ENCODE measurements around the gene RNF8.
"Not testable (repeated sequence)": the region's sequence is repeated elsewhere in the genome, so short reads cannot be mapped to it uniquely, and the experiment has no call there.

Gene RNF8

DNA sequence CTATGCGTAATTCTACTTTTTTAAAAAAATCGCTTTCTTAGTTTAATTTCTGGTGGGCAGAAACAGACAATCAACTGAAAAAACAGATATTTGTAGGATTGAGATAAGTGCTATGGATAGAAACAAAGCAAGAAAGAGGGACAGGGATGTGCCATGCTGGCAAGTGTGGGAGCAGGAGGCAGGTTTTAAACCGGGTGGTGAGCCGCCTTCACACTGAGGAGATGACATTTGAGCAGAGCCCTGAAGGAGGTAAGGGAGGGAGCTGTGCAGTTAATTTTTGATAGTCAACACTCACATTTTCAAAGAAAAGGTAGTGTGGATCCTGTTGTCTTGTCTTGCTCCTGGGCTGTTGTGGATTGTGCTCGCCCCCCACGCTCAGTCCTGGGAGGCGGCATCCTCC, 49.0 kb upstream of the RNF8 start:
- peaks cover 5% of the 10 kb centered on the region for H3K4me1 ChIP-seq (ENCODE audit: control insufficient read depth, insufficient read depth, low read length)
- peaks cover 0 to 42% of the 10 kb centered on the region in 2 experiments; a peak in 2 of 3 replicates for H3K36me3 ChIP-seq (ENCODE audit: control insufficient read depth in 2 of 2, insufficient read depth in 1 of 2, low read length in 2 of 2)
- no peak overlapping the region for H3K4me3 ChIP-seq (ENCODE audit: low read depth, low read length)
- TF ChIP-seq ZNF501 (tag by site-specific recombination; IDR thresholded peaks at IDR 0.05) (no peak), ZNF302 (tag by site-specific recombination; IDR thresholded peaks at IDR 0.05; ENCODE audit: low read depth) (no peak), ZNF138 (tag by site-specific recombination; IDR thresholded peaks at IDR 0.05; ENCODE audit: borderline replicate concordance) (no peak), GLI4 (tag by site-specific recombination; IDR thresholded peaks at IDR 0.05) (no peak), ZNF843 (tag by site-specific recombination; IDR thresholded peaks at IDR 0.05) (no peak), ZNF658 (tag by site-specific recombination; IDR thresholded peaks at IDR 0.05) (no peak), ZBTB7A (tag by site-specific recombination; IDR thresholded peaks at IDR 0.05; ENCODE audit: low read depth) (no peak)
- TF ChIP-seq, protein P1, sequence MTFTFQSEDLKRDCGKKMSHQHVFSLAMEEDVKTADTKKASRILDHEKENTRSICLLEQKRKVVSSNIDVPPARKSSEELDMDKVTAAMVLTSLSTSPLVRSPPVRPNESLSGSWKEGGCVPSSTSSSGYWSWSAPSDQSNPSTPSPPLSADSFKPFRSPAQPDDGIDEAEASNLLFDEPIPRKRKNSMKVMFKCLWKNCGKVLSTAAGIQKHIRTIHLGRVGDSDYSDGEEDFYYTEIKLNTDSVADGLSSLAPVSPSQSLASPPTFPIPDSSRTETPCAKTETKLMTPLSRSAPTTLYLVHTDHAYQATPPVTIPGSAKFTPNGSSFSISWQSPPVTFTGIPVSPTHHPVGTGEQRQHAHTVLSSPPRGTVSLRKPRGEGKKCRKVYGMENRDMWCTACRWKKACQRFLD (tag by site-specific recombination; IDR thresholded peaks at IDR 0.05), result no peak
- no peaks in the 10 kb centered on the region for H3K9me3 ChIP-seq (ENCODE audit: control insufficient read depth, insufficient read depth, low read depth, low read length)
- H3K27ac ChIP-seq (ENCODE audit: extremely low read depth, low read depth, low read length), result no peak overlapping the region
- ChIA-PET POLR2A (no interaction called here), CTCF (interaction anchor here (0.6 to 6.8 kb wide), 9 partner anchors 11 to 1823 kb away, joined by 3 to 57 read pairs (median 6); no protein-coding TSS in a partner anchor)

DNA sequence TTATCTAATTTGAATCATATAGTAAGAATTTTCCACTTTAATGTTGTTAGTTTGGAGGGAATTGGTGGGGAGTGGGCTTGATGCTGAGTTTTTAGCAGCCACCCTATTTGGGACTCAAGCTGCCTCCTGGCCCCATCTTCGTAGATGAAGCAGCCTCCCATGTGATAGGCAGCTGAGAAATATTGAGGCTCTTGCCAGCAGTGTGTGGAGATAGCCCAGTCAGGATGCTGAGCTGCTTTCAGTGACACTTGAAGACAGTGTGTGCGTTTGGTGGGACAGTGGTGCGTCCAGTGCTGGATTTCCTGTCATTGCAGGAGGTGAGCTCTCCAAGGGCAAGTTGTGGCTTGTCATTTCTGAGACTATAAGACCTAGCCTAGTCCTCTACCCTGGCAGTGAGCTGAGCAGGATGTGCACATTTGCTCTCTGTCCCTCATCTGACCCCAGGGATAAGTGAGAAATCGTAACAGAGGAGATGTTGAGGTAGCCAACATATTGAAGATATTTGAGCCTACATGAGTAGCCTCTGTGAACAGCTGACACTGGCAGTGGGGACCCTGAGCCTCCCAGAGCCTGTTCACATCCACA, 47.9 kb upstream of the RNF8 start:
- H3K4me3 ChIP-seq (ENCODE audit: low read depth, low read length), result no peak overlapping the region
- H3K9me3 ChIP-seq (ENCODE audit: control insufficient read depth, insufficient read depth, low read depth, low read length), result no peaks in the 10 kb centered on the region
- CTCF ChIA-PET, result interaction anchor here (1.0 to 6.8 kb wide), 5 partner anchors 10 to 19 kb away, joined by 3 to 57 read pairs (median 4); no protein-coding TSS in a partner anchor
- H3K4me1 ChIP-seq (ENCODE audit: control insufficient read depth, insufficient read depth, low read length), result peaks cover 5% of the 10 kb centered on the region
- no peak overlapping the region for H3K27ac ChIP-seq (ENCODE audit: extremely low read depth, low read depth, low read length)
- POLR2A ChIA-PET, result no interaction called here
- peaks cover 0 to 42% of the 10 kb centered on the region in 2 experiments; a peak in 1 of 3 replicates for H3K36me3 ChIP-seq (ENCODE audit: control insufficient read depth in 2 of 2, insufficient read depth in 1 of 2, low read length in 2 of 2)
- TF ChIP-seq ZNF555 (tag by site-specific recombination; conservative IDR thresholded peaks at IDR 0.05), result no peak
- TF ChIP-seq ZBTB48 (tag by site-specific recombination; IDR thresholded peaks at IDR 0.05), result 0 out of 2 replicates have a peak, but pooled peaks have one; percentile 20

DNA sequence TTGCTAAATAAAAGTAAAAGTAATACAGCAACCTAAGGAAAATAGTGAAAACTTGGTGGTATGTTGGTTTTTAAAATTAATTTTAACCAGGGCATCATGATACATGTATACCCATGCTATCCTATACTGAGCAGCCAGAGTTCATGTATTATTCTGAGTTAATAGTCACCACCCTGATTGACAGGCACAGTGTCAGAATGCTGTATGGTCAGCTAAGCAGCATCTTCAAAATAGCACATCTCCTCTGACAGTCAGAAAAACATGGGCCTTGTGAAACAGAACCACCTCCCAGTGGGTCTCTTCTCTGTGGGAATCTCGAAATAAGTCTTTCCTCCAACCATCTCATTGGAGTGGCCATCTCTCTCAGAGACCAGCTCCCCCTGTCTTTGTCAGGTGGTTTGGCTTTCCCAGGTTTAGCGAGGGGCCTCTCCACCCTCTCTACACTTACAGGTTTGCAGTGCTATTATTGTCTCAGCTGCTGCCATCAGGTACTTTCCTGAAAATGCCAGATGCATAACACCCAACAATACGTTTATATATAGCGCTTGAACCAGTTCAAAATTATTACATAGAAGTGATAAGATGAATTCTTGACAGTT, 47.1 kb upstream of the RNF8 start:
- Histone ChIP-seq H3K4me3 (ENCODE audit: low read depth, low read length) (no peak overlapping the region), H3K4me1 (ENCODE audit: control insufficient read depth, insufficient read depth, low read length) (peaks cover 5% of the 10 kb centered on the region), H3K36me3 (ENCODE audit: control insufficient read depth in 2 of 2, insufficient read depth in 1 of 2, low read length in 2 of 2) (peaks cover 0 to 37% of the 10 kb centered on the region in 2 experiments; a peak in 1 of 3 replicates), H3K27ac (ENCODE audit: extremely low read depth, low read depth, low read length) (no peak overlapping the region), H3K9me3 (ENCODE audit: control insufficient read depth, insufficient read depth, low read depth, low read length) (no peaks in the 10 kb centered on the region)
- ChIA-PET POLR2A (no interaction called here), CTCF (interaction anchor here (1.2 to 6.8 kb wide), 2 partner anchors 9 to 12 kb away, joined by 4 to 57 read pairs; no protein-coding TSS in a partner anchor)
- TF ChIP-seq YY1 (tag by site-specific recombination; IDR thresholded peaks at IDR 0.05) (no peak), ZNF292 (tag by site-specific recombination; IDR thresholded peaks at IDR 0.05; ENCODE audit: borderline replicate concordance, low read depth) (no peak), ZNF10 (tag by site-specific recombination; IDR thresholded peaks at IDR 0.05) (no peak), YY2 (tag by site-specific recombination; IDR thresholded peaks at IDR 0.05) (no peak)
- TF ChIP-seq, protein P2, sequence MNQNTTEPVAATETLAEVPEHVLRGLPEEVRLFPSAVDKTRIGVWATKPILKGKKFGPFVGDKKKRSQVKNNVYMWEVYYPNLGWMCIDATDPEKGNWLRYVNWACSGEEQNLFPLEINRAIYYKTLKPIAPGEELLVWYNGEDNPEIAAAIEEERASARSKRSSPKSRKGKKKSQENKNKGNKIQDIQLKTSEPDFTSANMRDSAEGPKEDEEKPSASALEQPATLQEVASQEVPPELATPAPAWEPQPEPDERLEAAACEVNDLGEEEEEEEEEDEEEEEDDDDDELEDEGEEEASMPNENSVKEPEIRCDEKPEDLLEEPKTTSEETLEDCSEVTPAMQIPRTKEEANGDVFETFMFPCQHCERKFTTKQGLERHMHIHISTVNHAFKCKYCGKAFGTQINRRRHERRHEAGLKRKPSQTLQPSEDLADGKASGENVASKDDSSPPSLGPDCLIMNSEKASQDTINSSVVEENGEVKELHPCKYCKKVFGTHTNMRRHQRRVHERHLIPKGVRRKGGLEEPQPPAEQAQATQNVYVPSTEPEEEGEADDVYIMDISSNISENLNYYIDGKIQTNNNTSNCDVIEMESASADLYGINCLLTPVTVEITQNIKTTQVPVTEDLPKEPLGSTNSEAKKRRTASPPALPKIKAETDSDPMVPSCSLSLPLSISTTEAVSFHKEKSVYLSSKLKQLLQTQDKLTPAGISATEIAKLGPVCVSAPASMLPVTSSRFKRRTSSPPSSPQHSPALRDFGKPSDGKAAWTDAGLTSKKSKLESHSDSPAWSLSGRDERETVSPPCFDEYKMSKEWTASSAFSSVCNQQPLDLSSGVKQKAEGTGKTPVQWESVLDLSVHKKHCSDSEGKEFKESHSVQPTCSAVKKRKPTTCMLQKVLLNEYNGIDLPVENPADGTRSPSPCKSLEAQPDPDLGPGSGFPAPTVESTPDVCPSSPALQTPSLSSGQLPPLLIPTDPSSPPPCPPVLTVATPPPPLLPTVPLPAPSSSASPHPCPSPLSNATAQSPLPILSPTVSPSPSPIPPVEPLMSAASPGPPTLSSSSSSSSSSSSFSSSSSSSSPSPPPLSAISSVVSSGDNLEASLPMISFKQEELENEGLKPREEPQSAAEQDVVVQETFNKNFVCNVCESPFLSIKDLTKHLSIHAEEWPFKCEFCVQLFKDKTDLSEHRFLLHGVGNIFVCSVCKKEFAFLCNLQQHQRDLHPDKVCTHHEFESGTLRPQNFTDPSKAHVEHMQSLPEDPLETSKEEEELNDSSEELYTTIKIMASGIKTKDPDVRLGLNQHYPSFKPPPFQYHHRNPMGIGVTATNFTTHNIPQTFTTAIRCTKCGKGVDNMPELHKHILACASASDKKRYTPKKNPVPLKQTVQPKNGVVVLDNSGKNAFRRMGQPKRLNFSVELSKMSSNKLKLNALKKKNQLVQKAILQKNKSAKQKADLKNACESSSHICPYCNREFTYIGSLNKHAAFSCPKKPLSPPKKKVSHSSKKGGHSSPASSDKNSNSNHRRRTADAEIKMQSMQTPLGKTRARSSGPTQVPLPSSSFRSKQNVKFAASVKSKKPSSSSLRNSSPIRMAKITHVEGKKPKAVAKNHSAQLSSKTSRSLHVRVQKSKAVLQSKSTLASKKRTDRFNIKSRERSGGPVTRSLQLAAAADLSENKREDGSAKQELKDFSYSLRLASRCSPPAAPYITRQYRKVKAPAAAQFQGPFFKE (tag by site-specific recombination; IDR thresholded peaks at IDR 0.05; ENCODE audit: borderline replicate concordance), result no peak
- TF ChIP-seq, protein P3, sequence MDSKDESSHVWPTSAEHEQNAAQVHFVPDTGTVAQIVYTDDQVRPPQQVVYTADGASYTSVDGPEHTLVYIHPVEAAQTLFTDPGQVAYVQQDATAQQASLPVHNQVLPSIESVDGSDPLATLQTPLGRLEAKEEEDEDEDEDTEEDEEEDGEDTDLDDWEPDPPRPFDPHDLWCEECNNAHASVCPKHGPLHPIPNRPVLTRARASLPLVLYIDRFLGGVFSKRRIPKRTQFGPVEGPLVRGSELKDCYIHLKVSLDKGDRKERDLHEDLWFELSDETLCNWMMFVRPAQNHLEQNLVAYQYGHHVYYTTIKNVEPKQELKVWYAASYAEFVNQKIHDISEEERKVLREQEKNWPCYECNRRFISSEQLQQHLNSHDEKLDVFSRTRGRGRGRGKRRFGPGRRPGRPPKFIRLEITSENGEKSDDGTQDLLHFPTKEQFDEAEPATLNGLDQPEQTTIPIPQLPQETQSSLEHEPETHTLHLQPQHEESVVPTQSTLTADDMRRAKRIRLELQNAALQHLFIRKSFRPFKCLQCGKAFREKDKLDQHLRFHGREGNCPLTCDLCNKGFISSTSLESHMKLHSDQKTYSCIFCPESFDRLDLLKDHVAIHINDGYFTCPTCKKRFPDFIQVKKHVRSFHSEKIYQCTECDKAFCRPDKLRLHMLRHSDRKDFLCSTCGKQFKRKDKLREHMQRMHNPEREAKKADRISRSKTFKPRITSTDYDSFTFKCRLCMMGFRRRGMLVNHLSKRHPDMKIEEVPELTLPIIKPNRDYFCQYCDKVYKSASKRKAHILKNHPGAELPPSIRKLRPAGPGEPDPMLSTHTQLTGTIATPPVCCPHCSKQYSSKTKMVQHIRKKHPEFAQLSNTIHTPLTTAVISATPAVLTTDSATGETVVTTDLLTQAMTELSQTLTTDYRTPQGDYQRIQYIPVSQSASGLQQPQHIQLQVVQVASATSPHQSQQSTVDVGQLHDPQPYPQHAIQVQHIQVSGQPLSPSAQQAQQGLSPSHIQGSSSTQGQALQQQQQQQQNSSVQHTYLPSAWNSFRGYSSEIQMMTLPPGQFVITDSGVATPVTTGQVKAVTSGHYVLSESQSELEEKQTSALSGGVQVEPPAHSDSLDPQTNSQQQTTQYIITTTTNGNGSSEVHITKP (tag by site-specific recombination; IDR thresholded peaks at IDR 0.05), result peak; percentile 55; the same call in 1 of the 2 replicates

DNA sequence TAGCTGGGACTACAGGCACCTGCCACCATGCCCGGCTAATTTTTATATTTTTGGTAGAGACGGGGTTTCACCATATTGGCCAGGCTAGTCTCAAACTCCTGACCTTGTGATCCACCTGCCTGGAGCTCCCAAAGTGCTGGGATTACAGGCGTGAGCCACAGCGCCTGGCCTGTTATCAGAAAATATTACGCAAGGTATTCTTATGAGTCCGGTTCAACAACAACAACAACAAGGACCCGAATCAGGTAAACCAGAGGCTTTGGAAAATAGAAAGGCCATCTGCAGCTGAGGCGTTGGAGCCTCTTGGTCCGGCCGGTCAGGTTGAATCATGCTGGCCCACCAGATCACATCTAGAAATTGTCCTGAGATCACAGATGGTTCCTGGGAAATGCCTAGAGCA, 46.3 kb upstream of the RNF8 start:
- CTCF ChIA-PET, result interaction anchor here (0.7 to 10.6 kb wide), 3 partner anchors 8 to 97 kb away, joined by 3 to 103 read pairs (median 57); no protein-coding TSS in a partner anchor
- H3K9me3 ChIP-seq (ENCODE audit: control insufficient read depth, insufficient read depth, low read depth, low read length); H3K27ac ChIP-seq (ENCODE audit: extremely low read depth, low read depth, low read length); H3K4me1 ChIP-seq (ENCODE audit: control insufficient read depth, insufficient read depth, low read length); POLR2A ChIA-PET; H3K4me3 ChIP-seq (ENCODE audit: low read depth, low read length): not testable (repeated sequence)
- H3K36me3 ChIP-seq (ENCODE audit: control insufficient read depth in 2 of 2, insufficient read depth in 1 of 2, low read length in 2 of 2), result peaks cover 0 to 37% of the 10 kb centered on the region in 2 experiments; a peak in 1 of 3 replicates

All from HEK293 (cell line).